ENCODE results near the gene RAE1.

DNA sequence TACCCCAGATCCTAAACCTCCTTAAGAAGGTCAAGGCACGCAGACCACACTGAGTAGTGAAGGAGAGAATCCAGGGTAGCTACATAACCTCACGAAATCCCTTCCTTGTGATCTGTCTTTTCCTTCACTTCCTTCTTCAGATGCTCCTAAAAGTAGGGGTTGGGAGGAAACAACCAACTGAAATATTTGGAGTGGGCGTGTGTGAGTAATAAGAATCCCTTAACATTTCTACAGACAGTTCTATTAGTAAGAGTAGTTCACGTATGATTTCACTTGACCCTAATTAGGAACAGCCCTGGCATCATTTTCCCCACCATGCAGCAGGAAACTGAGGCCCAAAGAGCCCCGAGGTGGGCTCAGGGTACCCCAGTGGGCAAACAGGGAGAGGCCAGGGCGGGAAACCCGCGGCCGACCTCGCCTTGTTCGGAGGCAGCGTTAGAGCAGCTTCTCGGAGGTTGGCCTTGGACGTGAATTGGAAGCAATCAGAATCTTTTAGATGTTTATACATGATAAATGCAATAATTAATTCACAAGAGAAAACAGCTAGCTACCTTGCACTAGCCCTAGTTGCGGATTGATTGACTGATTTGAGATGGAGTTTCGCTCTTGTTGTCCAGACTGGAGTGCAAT lies 859 bp upstream of the RAE1 start:
- no peak for TF ChIP-seq STAT1 (IDR thresholded peaks at IDR 0.05; ENCODE audit: unreplicated experiment)
- TF ChIP-seq, protein P1, sequence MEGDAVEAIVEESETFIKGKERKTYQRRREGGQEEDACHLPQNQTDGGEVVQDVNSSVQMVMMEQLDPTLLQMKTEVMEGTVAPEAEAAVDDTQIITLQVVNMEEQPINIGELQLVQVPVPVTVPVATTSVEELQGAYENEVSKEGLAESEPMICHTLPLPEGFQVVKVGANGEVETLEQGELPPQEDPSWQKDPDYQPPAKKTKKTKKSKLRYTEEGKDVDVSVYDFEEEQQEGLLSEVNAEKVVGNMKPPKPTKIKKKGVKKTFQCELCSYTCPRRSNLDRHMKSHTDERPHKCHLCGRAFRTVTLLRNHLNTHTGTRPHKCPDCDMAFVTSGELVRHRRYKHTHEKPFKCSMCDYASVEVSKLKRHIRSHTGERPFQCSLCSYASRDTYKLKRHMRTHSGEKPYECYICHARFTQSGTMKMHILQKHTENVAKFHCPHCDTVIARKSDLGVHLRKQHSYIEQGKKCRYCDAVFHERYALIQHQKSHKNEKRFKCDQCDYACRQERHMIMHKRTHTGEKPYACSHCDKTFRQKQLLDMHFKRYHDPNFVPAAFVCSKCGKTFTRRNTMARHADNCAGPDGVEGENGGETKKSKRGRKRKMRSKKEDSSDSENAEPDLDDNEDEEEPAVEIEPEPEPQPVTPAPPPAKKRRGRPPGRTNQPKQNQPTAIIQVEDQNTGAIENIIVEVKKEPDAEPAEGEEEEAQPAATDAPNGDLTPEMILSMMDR (conservative IDR thresholded peaks at IDR 0.05; ENCODE audit: low read depth in 2 of 2), result no peak
